AG04450 (cell line): Measurements from ENCODE around the gene CCDC13. TPM values are rescaled to one million over a fixed set of nuclear protein-coding genes. Genes with fewer than 3 reads are reported as not detected.

Experiments used
- CTCF ChIA-PET: fragments of 300-600, 350-600 bp; formaldehyde crosslinking; extraction: SDS; loops from one replicate; lab custom pipeline; 2022; ENCODE audit warnings: antibody characterized with exemption, inconsistent platforms; lab: Charles Lee
- POLR2A ChIA-PET: fragments of 350-600 bp; formaldehyde crosslinking; extraction: SDS; loops from one replicate; lab custom pipeline; 2021; ENCODE audit warnings: antibody characterized with exemption, inconsistent platforms; lab: Yijun Ruan, JAX
- DNase-seq: peaks from one replicate; pipeline ENCODE4 v3.0.0-alpha.2; 2011; ENCODE audit warnings: low read depth, low spot score
- H3K27ac ChIP-seq: one replicate; pipeline ENCODE4 v1.5.1; 2012; ENCODE audit warnings: low read depth, low read length, control low read depth
- H3K27me3 ChIP-seq: one replicate; pipeline ENCODE4 v1.6.0; 2012; ENCODE audit warnings: low read length; ENCODE audit not compliant: control insufficient read depth, insufficient read depth
- H3K4me3 ChIP-seq: 2 replicates; pipeline ENCODE4 v1.5.1; 2011; ENCODE audit warnings: mild to moderate bottlenecking, low read depth, low read length, control low read depth
- H3K9me3 ChIP-seq: 2 replicates; pipeline ENCODE4 v1.5.1; 2012; ENCODE audit warnings: low read length; ENCODE audit not compliant: control insufficient read depth, insufficient read depth
- CTCF ChIP-seq: IDR thresholded peaks from 2 replicates; pipeline ENCODE4 v1.5.1; 2011; ENCODE audit warnings: low read depth, low read length, control low read depth, inconsistent platforms
- polyA plus RNA-seq: library from polyadenylated mRNA; depleted of rRNA; stranded (reverse); fragments of >200 nt; gene quantifications from 2 replicates; pipeline ENCODE4 v1.2.3, GENCODE V29; 2011

Gene CCDC13
- polyA plus RNA-seq, 1 experiment, result 0.20 TPM

- no peak for DNase-seq
- Histone ChIP-seq H3K4me3 (no peak overlapping the region), H3K27ac (no peak overlapping the region), H3K27me3 (peaks cover 13% of the 10 kb centered on the region), H3K9me3 (no peaks in the 10 kb centered on the region)
- ChIA-PET CTCF (no interaction called here), POLR2A (no interaction called here)
- TF ChIP-seq CTCF, result peak; percentile 30; the same call in 1 of the 2 replicates
These were observed 40.1 kb downstream of the CCDC13 start for GRCh38 chr3:42732829-42733459.

- CTCF ChIA-PET, result no interaction called here
- H3K27me3 ChIP-seq, result peaks cover 13% of the 10 kb centered on the region
These were observed 40.7 kb downstream of the CCDC13 start for GRCh38 chr3:42732196-42732828.

GRCh38 chr3:42731476-42732195, 41.4 kb downstream of the CCDC13 start:
- CTCF ChIA-PET, result interaction anchor here (0.8 kb wide), 1 partner anchor 11 kb away, joined by 3 read pairs; no protein-coding TSS in a partner anchor
- no peak overlapping the region for H3K4me3 ChIP-seq
- no peak for DNase-seq
- H3K9me3 ChIP-seq, result no peaks in the 10 kb centered on the region
- TF ChIP-seq CTCF, result no peak
- POLR2A ChIA-PET, result interaction anchor here (0.7 kb wide), 1 partner anchor 48 kb away, joined by 4 read pairs; no protein-coding TSS in a partner anchor
- no peak overlapping the region for H3K27ac ChIP-seq
- H3K27me3 ChIP-seq, result peaks cover 18% of the 10 kb centered on the region

More at GRCh38 chr3:42732196-42732828, 40.7 kb downstream of the CCDC13 start:
- TF ChIP-seq CTCF, result no peak
- H3K4me3 ChIP-seq, result no peak overlapping the region
- no peaks in the 10 kb centered on the region for H3K9me3 ChIP-seq
- POLR2A ChIA-PET, result no interaction called here
- no peak overlapping the region for H3K27ac ChIP-seq
- DNase-seq, result no peak

GRCh38 chr3:42730706-42731420, 42.2 kb downstream of the CCDC13 start:
- DNase-seq, result no peak
- no peak overlapping the region for H3K4me3 ChIP-seq
- CTCF ChIA-PET, result interaction anchor here (0.8 kb wide), 1 partner anchor 12 kb away, joined by 3 read pairs; no protein-coding TSS in a partner anchor
- TF ChIP-seq CTCF, result no peak
- no peak overlapping the region for H3K27ac ChIP-seq
- H3K9me3 ChIP-seq, result no peaks in the 10 kb centered on the region
- POLR2A ChIA-PET, result interaction anchor here (0.7 kb wide), 1 partner anchor 47 kb away, joined by 4 read pairs; no protein-coding TSS in a partner anchor
- peaks cover 21% of the 10 kb centered on the region for H3K27me3 ChIP-seq
